Activated CD8-positive, alpha-beta T cell treated with anti-CD3 and anti-CD28 coated beads for 36 hours (primary cell): Measurements from ENCODE around the gene SLC39A5. TPM values are rescaled to one million over a fixed set of nuclear protein-coding genes. Genes with fewer than 3 reads are reported as not detected.

Source experiments
- ATAC-seq: fragments of 200-7000 bp; cut with Tn5 transposase; one replicate; pipeline ENCODE4 v1.10.0; 2021; ENCODE audit warnings: mild to moderate bottlenecking, moderate library complexity
- CTCF ChIA-PET: fragments of 350-600 bp; sonication (Branson Sonifier 250); formaldehyde crosslinking; loops from one replicate; lab custom pipeline; 2021; ENCODE audit warnings: antibody characterized with exemption; lab: Charles Lee
- POLR2A ChIA-PET: fragments of 350-600 bp; sonication (Branson Sonifier 250); formaldehyde crosslinking; loops from one replicate; lab custom pipeline; 2021; ENCODE audit warnings: antibody characterized with exemption; lab: Charles Lee
- DNase-seq: peaks from one replicate; pipeline ENCODE4 v3.0.0-alpha.2; 2020
- H3K27ac Mint-ChIP-seq: one replicate; pipeline ENCODE4 v1.8.0; 2021; ENCODE audit warnings: mild to moderate bottlenecking, mixed read lengths
- H3K27me3 Mint-ChIP-seq: one replicate; pipeline ENCODE4 v1.8.0; 2021; ENCODE audit warnings: mixed read lengths
- H3K36me3 Mint-ChIP-seq: one replicate; pipeline ENCODE4 v1.8.0; 2021; ENCODE audit warnings: low read depth, mixed read lengths
- H3K4me1 Mint-ChIP-seq: one replicate; pipeline ENCODE4 v1.8.0; 2021; ENCODE audit warnings: low read depth, mixed read lengths
- H3K4me3 Mint-ChIP-seq: one replicate; pipeline ENCODE4 v1.8.0; 2021; ENCODE audit warnings: mild to moderate bottlenecking, moderate library complexity, mixed read lengths
- H3K9me3 Mint-ChIP-seq: one replicate; pipeline ENCODE4 v1.8.0; 2021; ENCODE audit warnings: mixed read lengths
- intact Hi-C: fragments of 100-400 bp; cut with micrococcal nuclease; formaldehyde crosslinking; loops from one replicate; pipeline ENCODE4 v1.10.0; 2022
- total RNA-seq, 2 experiments: library from RNA; stranded (reverse); gene quantifications; one replicate each; pipeline ENCODE4 v1.2.3, GENCODE V29; 2021
- TF ChIP-seq, protein P1 (sequence below): fragments of 200-600 bp; IDR thresholded peaks from one replicate; pipeline ENCODE4 v1.8.0; 2022; ENCODE audit warnings: antibody characterized with exemption, mild to moderate bottlenecking

Gene SLC39A5
- total RNA-seq, 2 experiments from 2014 or later: 0.41 to 0.54 TPM

GRCh38 chr12:56244494-56244893 lies 14.6 kb downstream of the SLC39A5 start:
- TF ChIP-seq, protein P1, sequence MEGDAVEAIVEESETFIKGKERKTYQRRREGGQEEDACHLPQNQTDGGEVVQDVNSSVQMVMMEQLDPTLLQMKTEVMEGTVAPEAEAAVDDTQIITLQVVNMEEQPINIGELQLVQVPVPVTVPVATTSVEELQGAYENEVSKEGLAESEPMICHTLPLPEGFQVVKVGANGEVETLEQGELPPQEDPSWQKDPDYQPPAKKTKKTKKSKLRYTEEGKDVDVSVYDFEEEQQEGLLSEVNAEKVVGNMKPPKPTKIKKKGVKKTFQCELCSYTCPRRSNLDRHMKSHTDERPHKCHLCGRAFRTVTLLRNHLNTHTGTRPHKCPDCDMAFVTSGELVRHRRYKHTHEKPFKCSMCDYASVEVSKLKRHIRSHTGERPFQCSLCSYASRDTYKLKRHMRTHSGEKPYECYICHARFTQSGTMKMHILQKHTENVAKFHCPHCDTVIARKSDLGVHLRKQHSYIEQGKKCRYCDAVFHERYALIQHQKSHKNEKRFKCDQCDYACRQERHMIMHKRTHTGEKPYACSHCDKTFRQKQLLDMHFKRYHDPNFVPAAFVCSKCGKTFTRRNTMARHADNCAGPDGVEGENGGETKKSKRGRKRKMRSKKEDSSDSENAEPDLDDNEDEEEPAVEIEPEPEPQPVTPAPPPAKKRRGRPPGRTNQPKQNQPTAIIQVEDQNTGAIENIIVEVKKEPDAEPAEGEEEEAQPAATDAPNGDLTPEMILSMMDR: no peak
- intact Hi-C loops: no loop called here
- Mint-ChIP-seq H3K9me3 (no peaks in the 10 kb centered on the region), H3K4me3 (no peak overlapping the region), H3K27me3 (no peaks in the 10 kb centered on the region), H3K27ac (no peak overlapping the region), H3K36me3 (peaks cover 22% of the 10 kb centered on the region), H3K4me1 (no peaks in the 10 kb centered on the region)
- ChIA-PET CTCF (interaction anchor here (1.1 kb wide), 1 partner anchor 102 kb away, joined by 3 read pairs; no protein-coding TSS in a partner anchor), POLR2A (no interaction called here)
- DNase-seq (no peak), ATAC-seq (no peak)

GRCh38 chr12:56247923-56248322 lies 18.1 kb downstream of the SLC39A5 start:
- Mint-ChIP-seq H3K4me3 (no peak overlapping the region), H3K27me3 (no peaks in the 10 kb centered on the region), H3K9me3 (no peaks in the 10 kb centered on the region), H3K27ac (no peak overlapping the region), H3K36me3 (peaks cover 25% of the 10 kb centered on the region), H3K4me1 (no peaks in the 10 kb centered on the region)
- no peak for DNase-seq
- TF ChIP-seq, protein P1: no peak
- ChIA-PET CTCF (interaction anchor here (0.5 kb wide), 1 partner anchor 184 kb away, joined by 3 read pairs; no protein-coding TSS in a partner anchor), POLR2A (interaction anchor here (0.7 to 1.6 kb wide), 4 partner anchors 8 to 19 kb away, joined by 3 to 7 read pairs (median 4); partner anchors contain the start of genes ANKRD52 and COQ10A)
- no peak for ATAC-seq
- intact Hi-C loops: no loop called here

- DNase-seq (no peak), ATAC-seq (no peak)
- Mint-ChIP-seq H3K27ac (no peak overlapping the region), H3K36me3 (peaks cover 28% of the 10 kb centered on the region), H3K27me3 (no peaks in the 10 kb centered on the region), H3K4me1 (no peaks in the 10 kb centered on the region), H3K9me3 (no peaks in the 10 kb centered on the region), H3K4me3 (no peak overlapping the region)
- CTCF ChIA-PET: interaction anchor here (0.6 kb wide), 1 partner anchor 254 kb away, joined by 3 read pairs; no protein-coding TSS in a partner anchor
- TF ChIP-seq, protein P1: no peak
- POLR2A ChIA-PET: interaction anchor here (1.2 to 1.6 kb wide), 3 partner anchors 9 to 18 kb away, joined by 3 to 7 read pairs (median 5); partner anchors contain the start of genes ANKRD52 and COQ10A
- intact Hi-C loops: no loop called here
Observed at GRCh38 chr12:56248711-56249110, 18.9 kb downstream of the SLC39A5 start.

- CTCF ChIA-PET: interaction anchor here (1.0 kb wide), 1 partner anchor 133 kb away, joined by 3 read pairs; no protein-coding TSS in a partner anchor
- DNase-seq (no peak), ATAC-seq (no peak)
- Mint-ChIP-seq H3K27me3 (no peaks in the 10 kb centered on the region), H3K4me1 (peaks cover 13% of the 10 kb centered on the region), H3K27ac (no peak overlapping the region), H3K36me3 (peaks cover 31% of the 10 kb centered on the region), H3K4me3 (no peak overlapping the region), H3K9me3 (no peaks in the 10 kb centered on the region)
- TF ChIP-seq, protein P1: no peak
- intact Hi-C loops: loop anchor here (10.0 kb wide), 1 partner anchor 128 kb away; the partner anchor contains the start of gene ESYT1
- POLR2A ChIA-PET: interaction anchor here (1.0 to 1.5 kb wide), 2 partner anchors 11 to 23 kb away, joined by 3 read pairs; no protein-coding TSS in a partner anchor
Observed at GRCh38 chr12:56252649-56253048, 22.8 kb downstream of the SLC39A5 start.

DNA sequence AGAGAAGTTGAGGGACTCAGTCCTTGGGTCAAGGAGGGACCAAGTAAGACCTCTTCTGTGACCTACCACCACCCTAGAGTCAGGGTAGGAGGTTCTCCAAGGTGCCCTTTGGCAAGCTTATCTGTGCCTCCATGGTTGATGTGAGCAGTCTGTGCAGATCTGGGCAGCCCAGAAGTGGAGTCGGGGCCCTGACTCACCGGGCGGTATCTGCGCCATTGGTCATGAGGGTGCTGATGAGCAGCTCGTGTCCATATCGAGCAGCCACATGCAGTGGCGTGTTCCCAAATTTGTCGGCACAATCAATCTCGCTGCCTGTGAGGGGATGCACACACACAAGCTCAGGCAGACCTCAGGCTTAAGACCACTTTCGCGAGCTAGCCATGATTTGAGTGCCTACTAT lies 23.2 kb downstream of the SLC39A5 start:
- DNase-seq (no peak), ATAC-seq (no peak)
- ChIA-PET CTCF (no interaction called here), POLR2A (interaction anchor here (1.0 to 1.5 kb wide), 2 partner anchors 12 to 22 kb away, joined by 3 read pairs; no protein-coding TSS in a partner anchor)
- Mint-ChIP-seq H3K36me3 (peaks cover 31% of the 10 kb centered on the region), H3K9me3 (no peaks in the 10 kb centered on the region), H3K4me1 (peaks cover 13% of the 10 kb centered on the region), H3K27ac (no peak overlapping the region), H3K27me3 (no peaks in the 10 kb centered on the region), H3K4me3 (no peak overlapping the region)
- TF ChIP-seq, protein P1: no peak
- intact Hi-C loops: loop anchor here (10.0 kb wide), 1 partner anchor 128 kb away; the partner anchor contains the start of gene ESYT1
